ENCODE data around the gene UBE2D4. TPM values are rescaled to one million over a fixed set of nuclear protein-coding genes. Genes with fewer than 3 reads are reported as not detected.

UBE2D4 gene
- total and polyA plus RNA-seq, 2 donors (not counting 1 experiment from before 2014, with no cell fraction given), result 5.8 to 9.4 TPM

DNA sequence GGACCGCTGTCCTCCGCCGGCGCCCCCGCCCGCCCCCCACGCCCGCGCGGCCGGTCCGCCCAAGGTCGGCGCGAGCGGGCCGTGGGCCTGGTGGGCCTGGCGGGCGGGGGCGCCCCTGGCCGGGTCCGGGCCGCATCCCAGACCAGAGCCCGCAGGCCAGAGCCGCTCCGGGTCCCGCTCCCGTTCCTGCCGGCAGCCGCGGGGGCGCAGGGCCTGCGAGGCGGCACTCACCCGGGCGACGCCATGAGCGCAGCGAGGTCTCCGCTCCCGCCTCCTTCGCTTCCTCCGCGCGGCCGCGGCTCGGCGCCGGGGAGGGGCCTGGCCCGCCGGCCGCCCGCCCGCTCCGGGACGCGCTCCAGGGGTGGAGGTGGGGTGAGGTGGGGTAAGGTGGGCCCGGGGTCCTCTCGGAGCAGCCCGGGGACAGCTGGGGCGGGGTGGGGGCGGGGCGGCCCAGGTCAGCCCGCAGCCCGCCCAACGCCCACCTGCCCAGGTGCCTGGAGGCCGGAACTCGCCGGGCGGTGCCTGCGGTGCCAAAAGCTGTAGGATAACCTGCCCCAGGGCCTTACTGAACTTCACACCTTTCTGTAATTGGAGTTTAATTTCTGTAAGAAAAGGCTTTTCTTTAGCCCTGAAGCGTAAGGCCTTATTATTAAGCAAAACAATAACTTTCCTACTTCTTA lies 19.8 kb upstream of the UBE2D4 start, which contains the start of gene URGCP:
Gene URGCP, minus strand, starts transcription at position 266 of the 680 bp plus-strand sequence. Its CDS starts 21 bp downstream, at position 245.
- Histone ChIP-seq H3K4me2 (replicated peaks; ENCODE audit: low read depth, low read length, poor library complexity, severe bottlenecking) (peak within 1 kb of the TSS; percentile 86), H3K79me2 (ENCODE audit: control insufficient read depth, insufficient read depth, low read length) (peaks cover 37% of the 10 kb centered on the region), H3K4me3 (ENCODE audit: control extremely low read depth in 1 of 5, extremely low read depth in 1 of 5, insufficient read depth in 1 of 5, low read depth in 2 of 5, low read length in 4 of 5) (peak within 1 kb of the TSS; percentile 47 to 75 (median 57)), H4K20me1 (ENCODE audit: control insufficient read depth, insufficient read depth, low read length, poor library complexity, severe bottlenecking) (peaks cover 13% of the 10 kb centered on the region), H3K4me1 (ENCODE audit: control insufficient read depth in 2 of 2, insufficient read depth in 2 of 2, low read length in 2 of 2) (peaks cover 9 to 18% of the 10 kb centered on the region in 2 donors), H3K27ac (ENCODE audit: low read length in 2 of 2) (peak within 1 kb of the TSS in 1 of 2 donors; percentile 54), H3K27me3 (replicated peaks in 1 of 4; ENCODE audit: control extremely low read depth in 1 of 4, control insufficient read depth in 3 of 4, insufficient read depth in 4 of 4, low read length in 3 of 4) (no peaks in the 10 kb centered on the region), H2AFZ (ENCODE audit: insufficient read depth, low read depth, low read length, poor library complexity, severe bottlenecking) (peak within 1 kb of the TSS; percentile 82), H3K9ac (ENCODE audit: low read length) (peak within 1 kb of the TSS; percentile 76), H3K36me3 (replicated peaks in 1 of 2; ENCODE audit: control extremely low read depth in 1 of 2, control insufficient read depth in 1 of 2, extremely low read depth in 1 of 2, insufficient read depth in 2 of 2, low read length in 1 of 2) (no peaks in the 10 kb centered on the region), H3K9me3 (ENCODE audit: control extremely low read depth in 1 of 3, control insufficient read depth in 2 of 3, insufficient read depth in 1 of 3, low read length in 2 of 3) (no peaks in the 10 kb centered on the region)
- POLR2A ChIA-PET, result no interaction called here
- CTCF ChIA-PET, result no interaction called here
- Mint-ChIP-seq H3K4me1 (peaks cover 30% of the 10 kb centered on the region), H3K27me3 (no peaks in the 10 kb centered on the region), H3K27ac (peak within 1 kb of the TSS; percentile 97), H3K9me3 (ENCODE audit: insufficient read depth) (no peaks in the 10 kb centered on the region), H3K4me3 (peak within 1 kb of the TSS; percentile 97)
- intact Hi-C loops (cut with micrococcal nuclease), result loop anchor here (1.0 to 2.0 kb wide), 2 partner anchors 20 to 38 kb away; partner anchors contain the start of genes MRPS24 and UBE2D4
- under 1% methylated on average over 51 of the region's 73 CpGs for WGBS (ENCODE audit: insufficient coverage)
- DNase-seq (peak; percentile 68), ATAC-seq (ENCODE audit: low read depth) (peak; percentile 95)
- TF ChIP-seq, protein P1, sequence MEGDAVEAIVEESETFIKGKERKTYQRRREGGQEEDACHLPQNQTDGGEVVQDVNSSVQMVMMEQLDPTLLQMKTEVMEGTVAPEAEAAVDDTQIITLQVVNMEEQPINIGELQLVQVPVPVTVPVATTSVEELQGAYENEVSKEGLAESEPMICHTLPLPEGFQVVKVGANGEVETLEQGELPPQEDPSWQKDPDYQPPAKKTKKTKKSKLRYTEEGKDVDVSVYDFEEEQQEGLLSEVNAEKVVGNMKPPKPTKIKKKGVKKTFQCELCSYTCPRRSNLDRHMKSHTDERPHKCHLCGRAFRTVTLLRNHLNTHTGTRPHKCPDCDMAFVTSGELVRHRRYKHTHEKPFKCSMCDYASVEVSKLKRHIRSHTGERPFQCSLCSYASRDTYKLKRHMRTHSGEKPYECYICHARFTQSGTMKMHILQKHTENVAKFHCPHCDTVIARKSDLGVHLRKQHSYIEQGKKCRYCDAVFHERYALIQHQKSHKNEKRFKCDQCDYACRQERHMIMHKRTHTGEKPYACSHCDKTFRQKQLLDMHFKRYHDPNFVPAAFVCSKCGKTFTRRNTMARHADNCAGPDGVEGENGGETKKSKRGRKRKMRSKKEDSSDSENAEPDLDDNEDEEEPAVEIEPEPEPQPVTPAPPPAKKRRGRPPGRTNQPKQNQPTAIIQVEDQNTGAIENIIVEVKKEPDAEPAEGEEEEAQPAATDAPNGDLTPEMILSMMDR (IDR thresholded peaks at IDR 0.05), result no peak

DNA sequence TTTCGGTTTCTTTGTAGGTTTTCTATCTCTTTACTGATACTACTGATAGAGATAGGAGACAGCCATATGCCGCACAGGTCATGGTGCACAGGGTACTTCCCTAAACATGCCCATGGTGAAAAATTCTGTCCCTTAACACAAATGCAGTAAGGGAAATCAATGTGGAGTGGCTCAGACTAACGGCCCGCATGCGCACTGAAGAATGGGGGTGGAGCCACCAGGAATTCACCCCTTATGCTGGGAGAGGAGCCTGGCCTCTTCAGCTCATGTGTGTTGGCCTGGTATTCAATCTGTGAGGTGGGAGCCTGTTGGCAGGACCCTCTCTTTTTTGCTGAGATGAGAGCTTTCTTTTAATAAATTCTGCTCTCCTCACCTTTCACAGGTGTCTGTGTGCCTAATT lies 11.4 kb upstream of the UBE2D4 start:
- CTCF ChIA-PET, result no interaction called here
- no peaks in the 10 kb centered on the region for H3K27me3 Mint-ChIP-seq
- H3K27ac Mint-ChIP-seq, result no peak overlapping the region

More for the DNA sequence above, 11.4 kb upstream of the UBE2D4 start:
- no peak overlapping the region for H3K9ac ChIP-seq (ENCODE audit: low read length)
- no peak overlapping the region for H3K4me3 ChIP-seq (ENCODE audit: control extremely low read depth in 1 of 5, extremely low read depth in 1 of 5, insufficient read depth in 1 of 5, low read depth in 2 of 5, low read length in 4 of 5)
- no peak overlapping the region for H2AFZ ChIP-seq (ENCODE audit: insufficient read depth, low read depth, low read length, poor library complexity, severe bottlenecking)
- H3K9me3 Mint-ChIP-seq (ENCODE audit: insufficient read depth), result no peaks in the 10 kb centered on the region
- TF ChIP-seq, protein P1 (IDR thresholded peaks at IDR 0.05), result no peak
- TF ChIP-seq EZH2 (IDR thresholded peaks at IDR 0.05; ENCODE audit: borderline replicate concordance, insufficient read depth, low read depth, low read length, poor library complexity, severe bottlenecking), result no peak
- intact Hi-C loops (cut with micrococcal nuclease), result no loop called here
- no peak overlapping the region for H3K27ac ChIP-seq (ENCODE audit: low read length in 2 of 2)
- no peaks in the 10 kb centered on the region for H3K36me3 ChIP-seq (replicated peaks in 1 of 2; ENCODE audit: control extremely low read depth in 1 of 2, control insufficient read depth in 1 of 2, extremely low read depth in 1 of 2, insufficient read depth in 2 of 2, low read length in 1 of 2)
- no peaks in the 10 kb centered on the region for H3K4me1 ChIP-seq (ENCODE audit: control insufficient read depth in 2 of 2, insufficient read depth in 2 of 2, low read length in 2 of 2)
- H3K4me3 Mint-ChIP-seq, result no peak overlapping the region
- H3K79me2 ChIP-seq (ENCODE audit: control insufficient read depth, insufficient read depth, low read length), result peaks cover 5% of the 10 kb centered on the region
- H3K4me1 Mint-ChIP-seq, result no peaks in the 10 kb centered on the region
- POLR2A ChIA-PET, result no interaction called here
- WGBS (ENCODE audit: insufficient coverage), result no CpG with 5 or more reads among the region's 5 CpGs
- peaks cover 0 to 6% (median 0%) of the 10 kb centered on the region in 3 donors for H3K9me3 ChIP-seq (ENCODE audit: control extremely low read depth in 1 of 3, control insufficient read depth in 2 of 3, insufficient read depth in 1 of 3, low read length in 2 of 3)
- peaks cover 5% of the 10 kb centered on the region for H4K20me1 ChIP-seq (ENCODE audit: control insufficient read depth, insufficient read depth, low read length, poor library complexity, severe bottlenecking)
- no peak overlapping the region for H3K4me2 ChIP-seq (replicated peaks; ENCODE audit: low read depth, low read length, poor library complexity, severe bottlenecking)
- ATAC-seq (ENCODE audit: low read depth) (no peak), DNase-seq (no peak)
- H3K27me3 ChIP-seq (replicated peaks in 1 of 4; ENCODE audit: control extremely low read depth in 1 of 4, control insufficient read depth in 3 of 4, insufficient read depth in 4 of 4, low read length in 3 of 4), result no peaks in the 10 kb centered on the region

Measured in B cell (primary cell).